Esophagus (tissue), 2 donors: Measurements from ENCODE around the gene ANKRD10. TPM values are rescaled to one million over a fixed set of nuclear protein-coding genes. Genes with fewer than 3 reads are reported as not detected.

Experiments used
- H3K27ac ChIP-seq, 2 donors: one replicate each; pipeline ENCODE4 v1.5.1; 2013; ENCODE audit warnings: low read depth in 2 of 2, mild to moderate bottlenecking in 2 of 2, inconsistent platforms in 1 of 2, low read length in 1 of 2, moderate library complexity in 1 of 2
- H3K27me3 ChIP-seq, 2 donors: one replicate each; pipeline ENCODE4 v1.6.1; 2013; ENCODE audit warnings: low read length in 2 of 2, control low read depth in 1 of 2, mild to moderate bottlenecking in 1 of 2; ENCODE audit not compliant: insufficient read depth in 2 of 2, control insufficient read depth in 1 of 2
- H3K36me3 ChIP-seq, 2 donors: one replicate each; pipeline ENCODE4 v1.6.1; 2013; ENCODE audit warnings: low read length in 1 of 2; ENCODE audit not compliant: control insufficient read depth in 2 of 2, insufficient read depth in 2 of 2
- H3K4me1 ChIP-seq, 2 donors: one replicate each; pipeline ENCODE4 v1.6.1; 2013; ENCODE audit warnings: low read length in 1 of 2; ENCODE audit not compliant: control insufficient read depth in 2 of 2, insufficient read depth in 2 of 2
- H3K4me3 ChIP-seq, 2 donors: one replicate each; pipeline ENCODE4 v1.5.1; 2013; ENCODE audit warnings: low read length in 2 of 2, mild to moderate bottlenecking in 2 of 2, low read depth in 1 of 2, moderate library complexity in 1 of 2
- H3K9me3 ChIP-seq, 2 donors: one replicate each; pipeline ENCODE4 v1.6.1; 2013; ENCODE audit warnings: mild to moderate bottlenecking in 2 of 2, low read depth in 1 of 2, low read length in 1 of 2, moderate library complexity in 1 of 2; ENCODE audit not compliant: control insufficient read depth in 2 of 2, insufficient read depth in 1 of 2
- WGBS, 2 donors: extraction: QIAGEN DNeasy Blood & Tissue Kit; methylation state at CpG; one replicate each; pipeline ENCODE4 v1.1.7; 2013; 5-methylcytosine and 5-hydroxymethylcytosine counted together
- polyA plus RNA-seq, 2 donors: library from polyadenylated mRNA; stranded (reverse); fragments of 200-250 nt; gene quantifications; one replicate each; pipeline ENCODE4 v1.2.3, GENCODE V29; 2013
- donor health status: healthy with polysubstance abuse.
- donor health status: Bipolar disorder and iron deficiency.

Gene ANKRD10
- polyA plus RNA-seq, 2 donors, result 19.7 to 34.4 TPM

DNA sequence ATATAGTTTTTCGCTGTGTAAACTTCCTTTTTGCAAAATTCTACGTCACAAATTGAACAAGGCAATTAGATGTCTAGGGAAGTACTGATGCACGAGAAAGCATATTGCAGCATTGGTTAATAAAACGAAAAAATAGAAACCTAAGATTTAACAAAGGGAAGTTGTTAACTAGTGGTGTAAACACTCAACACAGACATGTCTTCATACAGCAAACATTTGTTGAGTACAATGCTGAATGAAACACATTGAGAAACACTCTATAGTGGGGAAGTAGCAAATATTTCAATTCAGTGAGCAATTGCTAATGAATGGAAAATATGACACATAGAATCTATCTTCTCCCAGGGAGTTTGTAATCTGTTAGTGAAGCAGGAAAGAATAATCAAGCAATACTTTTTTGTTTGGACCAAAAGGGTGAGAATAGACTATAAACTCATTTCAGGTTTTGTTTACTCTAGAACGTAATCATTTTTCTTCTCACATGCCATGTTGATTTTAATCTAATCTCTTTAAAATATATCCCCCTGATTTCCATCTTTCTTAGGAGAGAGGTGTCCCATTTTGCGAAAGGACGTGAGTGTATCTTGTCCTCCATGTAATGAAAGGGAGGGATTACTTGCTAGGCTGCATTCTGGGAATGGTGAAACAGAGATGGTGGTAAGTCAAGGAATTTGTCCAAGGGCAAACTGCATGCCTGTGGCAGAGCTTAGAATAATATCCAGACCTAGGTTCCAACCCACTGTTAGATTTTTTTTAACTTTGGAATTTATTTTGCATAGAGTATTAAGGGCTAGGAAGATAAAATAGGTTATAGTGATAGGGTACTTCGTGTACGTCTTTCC lies 1.7 kb upstream of the ANKRD10 start:
- Histone ChIP-seq H3K27ac (no peak overlapping the region), H3K4me1 (peaks cover 2 to 3% of the 10 kb centered on the region in 2 donors), H3K9me3 (no peaks in the 10 kb centered on the region), H3K27me3 (no peaks in the 10 kb centered on the region), H3K36me3 (no peaks in the 10 kb centered on the region), H3K4me3 (no peak overlapping the region)
- 55 to 66% methylated on average over 9 of the region's 9 CpGs for WGBS, 2 donors

DNA sequence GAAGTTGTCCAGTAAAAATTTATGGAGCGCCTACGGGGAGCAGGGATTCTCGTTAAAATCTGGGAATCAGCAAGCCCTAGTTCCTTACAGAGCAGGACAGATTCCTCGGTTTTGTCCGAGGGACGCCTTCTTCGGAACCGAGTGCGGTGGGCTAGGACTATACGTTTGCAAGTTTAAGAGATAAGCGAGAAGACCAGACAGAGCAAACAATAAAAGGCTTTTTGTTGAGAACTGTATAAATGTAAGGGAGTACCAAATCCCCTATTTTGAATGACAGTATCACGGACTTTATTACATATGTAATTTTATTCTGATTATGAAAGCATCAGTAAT lies 971 bp upstream of the ANKRD10 start:
- 3 to 5% methylated on average over 12 of the region's 12 CpGs for WGBS, 2 donors
- peak overlapping the region; percentile 89 to 95 for H3K27ac ChIP-seq
- no peaks in the 10 kb centered on the region for H3K36me3 ChIP-seq
- H3K4me1 ChIP-seq, result peaks cover 2 to 3% of the 10 kb centered on the region in 2 donors
- H3K4me3 ChIP-seq, result peak overlapping the region; percentile 88 to 93
- no peaks in the 10 kb centered on the region for H3K9me3 ChIP-seq
- H3K27me3 ChIP-seq, result no peaks in the 10 kb centered on the region

DNA sequence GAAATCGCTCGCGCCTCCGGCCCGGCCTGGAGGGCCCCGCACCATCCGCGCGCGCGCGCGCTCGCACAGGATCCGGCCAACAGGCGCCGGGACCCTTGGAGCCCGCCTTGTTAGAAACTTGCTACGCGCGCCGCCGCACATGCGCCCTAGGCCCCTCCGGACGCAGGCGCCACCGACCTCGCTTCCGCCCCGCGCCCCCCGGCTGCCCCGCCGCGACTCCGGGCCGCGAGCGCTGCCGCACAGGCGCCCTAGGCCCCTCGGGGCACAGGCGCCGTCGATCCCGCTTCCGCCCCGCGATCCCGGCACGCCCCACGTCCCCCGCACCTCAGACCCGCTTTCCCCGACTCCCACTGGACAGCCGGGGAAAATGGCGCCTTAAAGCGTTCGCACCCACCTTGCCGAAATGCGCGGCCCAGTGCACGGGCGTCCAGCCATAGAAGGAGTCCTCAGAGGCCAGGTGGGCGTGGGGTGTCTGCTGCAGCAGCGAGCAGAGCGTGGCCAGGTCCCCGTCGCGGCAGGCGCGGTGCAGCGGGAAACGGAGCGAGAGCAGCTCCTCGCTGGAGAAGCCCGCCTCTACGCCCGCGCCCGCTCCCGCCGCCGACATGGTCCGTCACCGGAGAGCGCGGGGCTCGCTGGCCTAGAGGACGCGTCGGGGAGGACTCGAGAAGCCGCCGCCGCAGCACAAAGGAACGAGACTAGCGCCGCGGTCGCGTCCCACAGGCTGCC lies 375 bp downstream of the ANKRD10 start:
- H3K27me3 ChIP-seq, result no peaks in the 10 kb centered on the region
- WGBS, 2 donors, result 0 to 1% methylated on average over 102 to 103 of the region's 103 CpGs
- peaks cover 0 to 2% of the 10 kb centered on the region in 2 donors for H3K36me3 ChIP-seq
- peak overlapping the region; percentile 95 to 97 for H3K27ac ChIP-seq
- peaks cover 2 to 3% of the 10 kb centered on the region in 2 donors for H3K4me1 ChIP-seq
- peak overlapping the region; percentile 88 to 93 for H3K4me3 ChIP-seq
- no peaks in the 10 kb centered on the region for H3K9me3 ChIP-seq

DNA sequence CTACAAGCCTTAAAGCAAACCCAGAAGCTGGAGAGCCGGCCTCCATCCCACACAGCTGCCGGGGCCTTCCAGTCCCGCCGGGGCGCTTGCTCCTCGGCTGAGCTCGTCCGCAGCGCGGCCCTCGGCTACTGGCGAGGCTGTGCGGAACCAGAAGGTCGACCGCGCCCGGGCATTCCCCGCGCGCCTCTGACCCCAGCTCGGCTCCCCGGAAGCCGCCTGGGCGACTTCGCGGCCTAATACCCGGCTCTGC lies 863 bp downstream of the ANKRD10 start:
- Histone ChIP-seq H3K27ac (peak overlapping the region; percentile 95 to 97), H3K36me3 (peaks cover 0 to 2% of the 10 kb centered on the region in 2 donors), H3K4me1 (peaks cover 2 to 3% of the 10 kb centered on the region in 2 donors), H3K27me3 (no peaks in the 10 kb centered on the region), H3K4me3 (peak overlapping the region; percentile 88 to 93), H3K9me3 (no peaks in the 10 kb centered on the region)
- WGBS, 2 donors, result 0% methylated on average over 27 of the region's 27 CpGs

DNA sequence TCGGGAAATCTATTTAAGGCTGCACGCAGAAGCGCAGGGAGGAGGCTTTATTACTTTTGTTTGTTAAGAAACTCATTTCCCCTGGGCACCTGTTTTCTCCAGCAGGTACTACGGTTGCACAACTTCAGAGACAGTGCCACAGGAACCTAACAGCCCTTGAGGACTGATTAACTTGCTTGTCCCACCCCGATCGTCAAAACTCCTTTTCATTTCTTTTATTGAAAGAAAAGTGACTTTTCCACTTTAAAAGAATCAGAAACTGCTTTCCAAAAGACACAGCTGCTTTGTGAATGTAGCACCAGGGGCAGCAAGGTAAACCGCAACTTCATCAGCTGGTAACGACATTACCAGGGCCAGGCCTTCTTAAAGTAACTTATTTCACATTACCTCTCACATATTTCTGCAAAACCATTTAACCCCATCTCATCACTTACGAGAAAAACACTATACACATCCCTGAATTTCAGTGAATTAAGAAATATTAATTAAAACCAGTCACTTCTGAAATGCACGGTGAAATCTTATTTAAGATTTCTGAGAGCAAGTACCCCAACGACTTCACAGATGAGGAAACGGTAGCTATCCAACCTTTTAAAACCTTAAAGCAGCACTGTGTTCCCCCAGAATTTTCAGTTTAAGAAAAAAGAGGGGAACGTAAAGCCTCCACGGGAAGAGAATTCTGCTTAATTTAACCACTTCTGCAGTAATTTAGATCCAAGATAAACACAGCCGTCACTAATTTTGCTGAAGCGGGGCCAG lies 1.4 kb downstream of the ANKRD10 start:
- Histone ChIP-seq H3K36me3 (peaks cover 0 to 2% of the 10 kb centered on the region in 2 donors), H3K4me1 (peaks cover 2 to 3% of the 10 kb centered on the region in 2 donors), H3K27me3 (no peaks in the 10 kb centered on the region), H3K9me3 (no peaks in the 10 kb centered on the region), H3K4me3 (peak overlapping the region; percentile 88 to 93), H3K27ac (peak overlapping the region; percentile 95 to 97)
- WGBS, 2 donors, result 1% methylated on average over 16 of the region's 16 CpGs

DNA sequence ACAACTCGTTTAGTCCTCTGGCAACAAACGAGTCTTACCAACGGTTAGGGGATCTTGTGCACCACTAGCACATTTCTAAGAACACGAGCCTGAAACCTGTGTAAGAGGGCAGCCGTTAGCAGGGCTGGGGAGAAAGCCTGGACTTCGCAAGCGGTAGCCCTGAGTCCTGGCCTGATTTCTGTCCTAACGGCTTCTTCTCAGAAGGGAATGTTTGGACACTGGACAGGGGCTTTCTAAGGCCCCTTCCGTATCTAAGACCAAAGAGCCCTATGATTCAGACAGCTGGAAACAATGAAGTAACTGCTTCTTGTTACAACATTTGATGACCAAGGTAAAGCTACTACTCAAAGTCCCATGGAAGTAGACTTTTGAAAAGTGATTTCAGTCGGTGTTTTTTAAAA lies 2.2 kb downstream of the ANKRD10 start:
- Histone ChIP-seq H3K9me3 (no peaks in the 10 kb centered on the region), H3K36me3 (peaks cover 0 to 2% of the 10 kb centered on the region in 2 donors), H3K4me1 (peaks cover 3 to 4% of the 10 kb centered on the region in 2 donors), H3K27me3 (no peaks in the 10 kb centered on the region), H3K27ac (peak overlapping the region in 1 of 2 donors; percentile 49), H3K4me3 (peak overlapping the region in 1 of 2 donors; percentile 88)
- WGBS, 2 donors, result 19 to 25% methylated on average over 10 of the region's 10 CpGs

DNA sequence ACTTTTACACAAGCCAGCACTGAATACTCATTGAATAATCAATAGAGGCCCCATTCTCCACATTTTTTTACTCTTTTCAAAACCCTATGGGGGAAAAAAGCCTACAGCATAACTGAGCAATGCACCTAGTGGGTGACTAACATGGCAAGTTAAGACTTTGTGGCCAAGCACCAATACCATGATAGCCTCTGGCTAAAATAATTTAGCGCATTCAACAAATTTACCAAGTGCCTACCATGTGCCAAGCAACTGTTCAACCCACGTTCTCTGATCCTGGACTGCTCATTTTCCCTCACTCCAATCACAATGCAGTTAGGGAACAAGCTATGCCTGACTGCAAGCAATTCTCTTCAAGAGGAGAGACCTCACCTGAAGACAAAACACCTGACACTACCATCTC lies 3.0 kb downstream of the ANKRD10 start:
- H3K4me1 ChIP-seq, result peaks cover 3 to 4% of the 10 kb centered on the region in 2 donors
- WGBS, 2 donors, result 47 to 62% methylated on average over 2 of the region's 2 CpGs
- no peak overlapping the region for H3K4me3 ChIP-seq
- H3K36me3 ChIP-seq, result peaks cover 0 to 2% of the 10 kb centered on the region in 2 donors
- no peaks in the 10 kb centered on the region for H3K9me3 ChIP-seq
- no peaks in the 10 kb centered on the region for H3K27me3 ChIP-seq
- H3K27ac ChIP-seq, result peak overlapping the region in 1 of 2 donors; percentile 1

DNA sequence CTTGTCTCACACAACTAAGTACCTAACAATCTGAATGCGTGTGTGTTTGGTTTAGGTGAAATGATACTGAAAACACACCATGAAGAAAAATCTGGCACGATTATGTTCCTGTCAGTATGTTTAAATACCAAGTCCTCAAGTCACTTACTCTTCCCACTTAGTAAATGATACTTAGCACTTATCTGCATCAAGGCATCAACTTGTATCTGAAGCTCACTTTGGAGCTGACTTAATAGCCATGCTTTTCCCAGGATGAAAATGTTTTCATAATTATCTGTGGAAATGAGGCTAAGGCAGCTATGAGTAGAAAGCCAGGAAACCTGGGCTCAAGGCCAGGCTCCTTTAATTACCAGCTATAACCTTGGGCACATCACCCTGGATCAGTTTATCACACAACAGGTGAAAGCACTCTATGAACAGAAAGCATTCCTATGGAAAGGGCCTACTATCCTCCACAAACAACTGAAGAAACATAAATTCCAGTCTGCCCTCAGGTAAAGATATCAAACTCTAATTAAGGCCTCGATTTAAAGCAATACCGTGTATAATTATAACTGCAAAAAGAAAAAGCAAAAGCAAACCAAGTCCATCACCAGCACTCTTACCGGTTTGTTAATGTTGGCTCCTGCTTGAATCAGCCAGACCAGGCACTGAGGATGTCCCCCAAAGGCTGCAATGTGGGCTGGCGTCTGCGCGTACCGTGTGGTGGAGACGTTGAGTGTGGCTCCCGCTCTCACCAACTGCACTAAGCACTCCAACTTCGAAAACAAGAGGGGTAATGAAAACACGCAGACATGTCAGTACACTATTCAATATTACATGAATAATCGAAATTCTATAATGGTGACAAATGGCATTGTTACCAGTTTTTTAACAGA lies 4.6 kb downstream of the ANKRD10 start:
- H3K27ac ChIP-seq, result no peak overlapping the region
- 71 to 78% methylated on average over 14 of the region's 14 CpGs for WGBS, 2 donors

More for the DNA sequence above, 4.6 kb downstream of the ANKRD10 start:
- Histone ChIP-seq H3K4me1 (peaks cover 3 to 4% of the 10 kb centered on the region in 2 donors), H3K36me3 (peaks cover 0 to 2% of the 10 kb centered on the region in 2 donors), H3K4me3 (no peak overlapping the region), H3K9me3 (no peaks in the 10 kb centered on the region), H3K27me3 (no peaks in the 10 kb centered on the region)
